NCI-H1105 treated with DMSO at 0.1 percent for 48 hours (cell line): ENCODE results near the gene ITPK1.
A peak's percentile ranks its signal among the peaks of the same experiment; 100 is the strongest.

ENCODE experiments used
- DNase-seq: peaks from one replicate; lab custom pipeline; 2025; lab: John Stamatoyannopoulos, UW

The ITPK1 gene

DNA sequence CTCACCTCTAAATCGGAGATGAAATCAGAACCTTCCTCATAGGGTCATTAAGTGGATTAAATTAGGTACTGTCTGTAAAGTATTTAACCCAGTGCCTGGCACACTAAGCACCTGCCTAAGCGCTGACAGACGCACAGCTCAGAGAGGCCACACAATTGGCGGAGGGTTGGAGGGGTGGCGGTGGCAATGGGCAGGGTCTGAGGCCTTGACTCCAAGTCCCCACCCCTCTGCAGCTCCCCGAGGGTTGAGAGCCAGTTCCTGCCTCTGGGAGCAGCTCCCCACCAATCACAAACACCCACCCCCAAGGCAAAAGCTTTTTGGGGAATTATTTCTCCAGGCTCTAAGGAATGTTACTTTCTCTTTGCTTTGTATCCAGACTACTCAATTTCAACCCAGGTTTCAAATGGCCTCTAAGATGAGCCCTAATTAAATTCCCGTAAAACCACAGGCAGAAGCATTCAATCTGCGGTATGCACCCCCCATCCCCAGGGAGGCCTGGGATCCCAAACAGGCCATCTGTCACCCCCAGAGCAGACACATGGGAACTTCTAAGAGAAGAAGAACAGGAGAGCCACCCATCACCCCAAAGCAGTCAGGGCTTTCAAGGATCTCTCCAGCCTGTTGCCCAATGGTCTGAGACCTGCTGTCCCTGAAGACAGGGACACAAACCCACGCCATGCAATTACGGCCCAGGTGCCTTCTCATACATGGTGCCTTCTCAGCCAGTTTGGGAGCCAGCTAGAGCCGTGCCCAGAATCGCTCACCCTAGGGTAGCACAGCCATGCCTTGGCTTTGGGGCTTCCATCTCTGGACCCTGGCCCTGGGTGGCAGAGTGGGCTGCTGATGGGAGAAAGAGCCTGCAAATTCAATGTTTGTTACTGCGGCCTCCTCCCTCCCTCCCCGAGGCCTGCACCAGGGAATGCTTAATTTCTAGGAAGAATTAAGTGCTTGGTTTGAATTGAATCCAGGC lies 126.7 kb downstream of the ITPK1 start:
- no peak for DNase-seq

DNA sequence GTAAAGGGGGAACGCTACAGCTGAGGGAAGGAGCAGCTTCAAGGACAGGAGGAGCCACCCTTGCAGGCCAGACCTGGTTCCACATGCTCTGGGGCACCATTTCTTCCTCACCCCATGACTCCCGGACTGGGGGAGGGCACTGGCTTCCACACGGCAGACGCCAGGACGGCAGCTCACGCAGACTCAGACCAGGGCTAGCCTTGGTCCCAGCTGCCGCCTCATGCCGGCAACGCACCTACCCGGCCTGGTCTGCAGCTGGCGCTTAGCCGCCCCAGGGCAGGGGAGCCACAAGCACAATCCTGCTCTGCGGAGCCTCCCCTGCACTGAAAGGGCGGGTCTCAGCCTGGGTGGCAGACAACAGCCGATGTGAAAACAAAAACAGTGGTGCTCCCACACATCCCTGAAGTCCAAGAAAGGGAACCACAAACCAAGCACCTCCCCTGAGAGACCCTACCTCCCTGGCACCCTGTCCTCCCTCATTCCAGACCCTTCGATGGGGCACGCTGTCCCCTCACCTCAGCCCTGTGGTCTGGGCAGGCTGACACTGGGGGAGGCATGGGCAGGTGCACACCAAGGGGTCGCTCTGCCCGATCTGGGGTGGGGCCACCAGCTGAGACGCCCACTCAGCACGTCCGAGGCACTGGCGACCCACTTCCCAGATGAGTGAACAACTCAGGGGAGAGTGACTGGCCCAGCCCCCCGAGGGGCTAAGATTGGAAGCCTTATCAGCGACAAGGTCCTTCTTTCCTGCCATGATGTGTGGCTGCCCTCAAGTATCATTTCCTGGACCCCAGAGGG lies 127.8 kb downstream of the ITPK1 start:
- no peak for DNase-seq

DNA sequence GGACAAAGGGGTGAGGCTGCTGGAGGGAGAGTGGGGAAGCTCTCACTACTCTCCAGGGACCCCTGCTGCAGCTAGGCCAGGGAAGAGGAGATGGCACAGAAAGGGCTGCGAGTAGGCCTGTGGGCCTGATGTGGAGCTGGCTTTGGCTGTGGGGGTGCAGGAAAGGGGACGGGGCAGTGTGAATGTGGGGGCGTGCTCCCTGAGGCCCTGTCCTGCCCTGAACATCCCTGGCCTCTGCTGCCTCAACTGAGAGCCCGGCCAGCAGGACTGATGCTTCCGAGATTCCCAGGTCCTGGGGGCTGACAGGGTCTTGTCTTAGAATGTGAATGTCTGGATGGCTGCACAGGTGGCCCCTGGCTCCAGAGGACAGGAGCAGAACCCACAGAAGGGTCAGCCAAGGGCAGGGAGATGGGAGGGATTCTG lies 128.6 kb downstream of the ITPK1 start:
- DNase-seq: no peak

DNA sequence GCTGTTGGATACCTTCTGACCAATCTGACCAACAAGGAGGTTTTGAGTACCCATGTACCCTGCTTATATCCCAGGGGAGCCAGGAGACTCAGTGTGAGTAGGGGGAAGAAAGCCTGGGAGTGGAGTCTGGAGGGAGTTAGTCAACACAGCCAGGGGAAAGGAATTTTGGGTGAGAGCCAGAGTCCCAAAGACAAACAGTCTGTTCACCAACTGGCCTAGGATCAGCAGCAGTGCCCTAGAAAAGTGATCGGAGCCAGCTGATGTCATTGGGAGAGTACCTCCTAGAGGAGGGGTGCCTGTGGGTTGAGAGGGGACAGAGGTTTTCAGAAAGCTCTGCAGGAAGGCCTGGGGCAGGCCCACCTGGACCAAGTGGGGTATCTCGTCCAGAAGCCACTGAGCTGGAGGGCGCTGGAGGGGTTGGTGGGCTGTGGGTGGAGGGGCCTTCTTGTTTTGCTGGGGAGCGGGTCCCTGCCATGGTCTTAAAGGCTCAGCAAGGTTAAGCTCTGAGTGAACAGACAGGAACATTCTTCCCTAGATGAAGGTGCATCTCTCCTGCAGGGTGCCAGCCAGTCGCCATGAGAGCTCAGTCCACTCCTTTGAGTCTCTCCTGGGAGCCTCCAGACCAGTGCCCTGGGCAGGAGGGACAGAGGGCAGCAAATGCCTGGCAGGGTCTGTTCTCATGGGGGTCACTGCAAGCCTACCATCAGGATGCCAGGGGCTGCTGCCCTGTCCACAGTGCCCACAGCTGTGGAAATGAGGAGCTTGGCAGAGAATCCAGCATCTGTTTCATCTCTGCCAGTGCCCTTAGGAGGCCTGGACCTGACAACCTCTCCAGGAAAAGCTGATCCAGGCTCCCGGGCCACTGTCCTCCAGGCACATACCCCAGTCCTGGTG lies 129.2 kb downstream of the ITPK1 start:
- no peak for DNase-seq

DNA sequence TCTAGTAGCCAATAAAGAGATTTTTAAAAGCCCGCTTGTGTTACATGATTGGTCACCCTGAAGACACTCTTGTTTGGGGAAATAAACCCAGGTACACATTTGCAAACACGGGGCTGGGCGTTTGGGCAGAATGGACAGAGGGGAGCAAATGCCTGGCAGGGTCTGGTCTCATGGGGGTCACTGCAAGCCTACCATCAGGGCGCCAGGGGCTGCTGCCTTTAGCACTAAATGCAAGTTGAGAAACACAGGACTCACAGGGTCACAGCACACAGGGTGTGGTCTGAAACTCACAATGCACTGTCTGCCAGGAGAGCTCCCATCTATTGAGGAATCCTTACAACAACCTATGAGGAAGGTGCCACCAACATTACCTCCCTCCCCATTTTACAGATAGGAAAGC lies 130.2 kb downstream of the ITPK1 start:
- no peak for DNase-seq

DNA sequence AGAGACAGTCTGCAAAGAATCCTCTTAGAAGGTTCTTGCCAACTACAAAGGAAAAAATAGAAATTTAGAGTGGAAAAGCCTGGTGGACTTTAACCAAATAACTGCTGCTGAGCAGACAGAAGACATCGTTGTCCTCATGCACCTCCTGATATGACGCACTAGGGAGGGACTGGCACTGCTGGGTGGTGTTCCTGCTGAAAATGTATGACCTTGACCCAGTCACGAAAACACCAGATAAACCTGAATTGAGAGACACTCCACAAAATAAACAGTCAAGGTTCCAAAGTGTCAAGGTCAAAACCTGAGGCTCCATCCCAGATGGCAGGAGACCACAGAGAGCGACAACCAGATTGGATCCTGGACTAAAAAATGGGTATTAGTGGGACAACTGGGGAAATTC lies 130.8 kb downstream of the ITPK1 start:
- no peak for DNase-seq

DNA sequence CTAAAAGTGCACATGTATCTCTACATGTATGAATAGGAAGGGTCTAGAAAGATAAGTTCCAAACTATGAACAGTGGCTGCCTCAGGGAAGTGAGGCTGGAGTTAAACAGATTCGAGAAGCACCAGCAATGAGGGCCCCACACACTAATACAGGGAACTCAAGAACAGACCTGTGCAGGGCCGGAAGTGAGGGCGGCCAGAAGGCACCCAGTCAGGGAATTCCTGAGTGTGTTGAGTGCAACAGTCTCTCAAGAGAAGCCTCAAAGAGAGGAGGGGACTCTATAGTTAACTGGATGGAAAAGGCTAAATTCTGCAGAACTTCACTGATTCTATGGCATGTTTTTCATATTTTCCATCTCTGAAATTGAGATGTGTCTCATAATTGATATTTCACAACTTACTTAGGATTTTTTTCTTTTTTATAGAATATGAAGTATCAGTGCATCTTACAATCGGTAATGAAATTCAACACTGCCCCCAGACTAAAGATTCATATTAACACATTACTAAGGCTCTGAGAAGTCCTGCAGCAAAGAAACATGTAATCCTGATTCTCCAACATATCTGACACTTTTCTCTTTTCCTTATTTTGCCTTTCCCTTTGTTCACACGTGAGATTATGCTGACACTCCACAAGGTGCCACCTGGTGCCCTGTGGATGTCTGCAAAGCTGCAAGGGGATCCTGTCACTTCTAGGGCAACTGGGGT lies 131.5 kb downstream of the ITPK1 start:
- no peak for DNase-seq

DNA sequence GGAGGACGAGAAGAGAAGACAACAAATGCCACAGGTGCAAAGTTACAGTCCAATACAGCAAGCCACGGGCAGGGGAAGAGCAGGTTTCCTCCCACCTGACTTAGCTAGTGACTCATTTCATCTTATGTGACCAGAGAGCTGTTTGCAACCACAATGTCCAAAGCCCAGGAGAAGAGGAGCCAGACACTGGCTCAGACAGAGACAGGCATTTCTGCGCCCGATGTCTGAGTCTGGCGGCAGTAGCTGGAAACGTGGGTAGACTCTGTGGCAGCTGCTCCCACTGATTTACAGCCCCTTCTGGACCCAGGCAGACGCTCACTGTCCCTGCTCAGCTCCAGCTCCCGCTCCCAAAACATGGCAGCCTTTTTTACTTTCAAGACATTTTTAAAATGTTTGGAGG lies 132.8 kb downstream of the ITPK1 start:
- DNase-seq: no peak

DNA sequence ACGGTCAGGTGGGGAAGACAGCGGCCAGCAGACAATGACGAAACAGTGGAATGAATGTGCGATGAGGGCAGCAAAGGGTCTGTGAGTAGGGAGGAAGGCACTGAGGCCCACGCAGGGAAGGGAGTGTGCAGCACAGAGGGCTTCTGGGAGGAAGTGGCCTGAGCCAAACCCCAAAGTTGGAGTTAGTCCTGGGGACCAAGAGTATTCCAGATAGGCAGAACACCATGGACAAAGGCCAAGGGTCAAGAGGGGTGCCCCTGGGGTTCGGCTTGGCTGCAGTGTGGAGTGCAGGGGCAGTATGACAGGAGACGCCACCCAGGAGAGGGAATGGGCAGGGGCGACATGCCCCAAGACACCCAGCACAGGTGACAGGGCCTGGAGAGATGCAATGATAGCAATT lies 134.0 kb downstream of the ITPK1 start:
- no peak for DNase-seq

DNA sequence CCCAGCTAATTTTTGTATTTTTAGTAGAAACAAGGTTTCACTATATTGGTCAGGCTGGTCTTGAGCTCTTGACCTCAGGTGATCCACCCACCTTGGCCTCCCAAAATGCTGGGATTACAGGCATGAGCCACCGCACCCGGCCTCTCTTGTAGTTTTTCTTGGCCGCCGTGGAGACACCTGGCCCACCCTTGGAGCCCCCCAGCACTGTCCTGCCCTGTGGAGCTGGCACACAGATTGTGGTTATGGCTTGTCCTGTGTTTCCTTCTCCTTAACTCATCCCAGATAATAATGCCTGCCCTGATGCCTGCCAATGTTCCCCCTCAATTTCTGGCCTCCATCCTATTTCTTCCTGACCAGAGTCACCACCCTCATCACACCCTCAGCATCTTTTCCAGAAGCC lies 134.9 kb downstream of the ITPK1 start:
- no peak for DNase-seq

DNA sequence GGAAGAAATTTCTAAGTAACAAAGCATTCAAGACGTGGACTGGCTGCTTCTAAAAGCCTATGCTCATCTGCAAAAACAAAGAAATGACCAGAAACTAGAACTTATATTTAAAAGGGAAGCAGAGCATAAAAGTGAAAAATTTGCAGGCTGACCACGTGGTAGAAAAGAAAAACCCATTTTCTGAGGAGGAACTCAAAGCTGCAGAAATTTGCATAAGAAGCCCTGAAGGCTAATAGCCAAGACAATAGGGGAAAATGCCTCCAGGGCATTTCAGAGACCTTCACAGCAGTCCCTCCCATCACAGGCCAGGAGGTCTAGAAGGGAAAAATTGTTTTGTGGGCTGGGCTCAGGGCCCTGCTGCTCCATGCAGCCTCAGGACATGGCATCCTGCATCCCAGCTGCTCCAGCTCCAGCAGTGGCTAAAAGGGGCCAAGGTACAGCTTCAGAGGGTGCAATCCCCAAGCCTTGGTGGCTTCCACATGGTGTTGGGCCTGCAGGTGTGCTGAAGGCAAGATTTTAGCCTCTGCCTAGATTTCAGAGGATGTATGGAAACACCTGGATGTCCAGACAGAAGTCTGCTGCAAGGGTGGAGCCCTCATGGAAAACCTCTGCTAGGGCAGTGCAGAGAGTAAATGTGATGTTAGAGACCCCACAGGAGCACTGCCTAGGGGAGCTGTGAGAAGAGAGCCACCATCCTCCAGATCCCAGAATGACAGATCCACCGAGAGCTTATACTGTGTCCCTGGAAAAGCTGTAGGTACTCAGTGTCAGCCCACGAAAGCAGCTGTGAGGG lies 137.3 kb downstream of the ITPK1 start:
- DNase-seq: no peak

DNA sequence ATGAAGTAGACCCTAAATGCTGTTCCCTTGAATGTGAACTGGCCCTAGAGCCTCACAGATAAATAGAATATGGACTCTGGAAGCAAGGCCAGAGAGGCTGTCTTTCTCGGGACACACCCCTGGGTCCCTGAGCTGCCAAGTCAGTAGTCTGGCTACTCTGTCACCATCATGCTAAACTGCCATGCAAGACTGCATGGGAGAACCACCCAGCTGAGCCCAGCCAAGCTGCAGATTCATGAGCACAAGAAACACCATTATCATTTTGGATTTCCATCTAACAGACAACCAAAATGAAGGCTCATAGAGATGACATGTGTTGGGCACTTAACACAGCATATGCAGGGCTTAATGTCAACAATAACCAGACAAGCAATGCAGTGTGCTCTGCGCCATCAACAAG lies 139.5 kb downstream of the ITPK1 start:
- DNase-seq: no peak

DNA sequence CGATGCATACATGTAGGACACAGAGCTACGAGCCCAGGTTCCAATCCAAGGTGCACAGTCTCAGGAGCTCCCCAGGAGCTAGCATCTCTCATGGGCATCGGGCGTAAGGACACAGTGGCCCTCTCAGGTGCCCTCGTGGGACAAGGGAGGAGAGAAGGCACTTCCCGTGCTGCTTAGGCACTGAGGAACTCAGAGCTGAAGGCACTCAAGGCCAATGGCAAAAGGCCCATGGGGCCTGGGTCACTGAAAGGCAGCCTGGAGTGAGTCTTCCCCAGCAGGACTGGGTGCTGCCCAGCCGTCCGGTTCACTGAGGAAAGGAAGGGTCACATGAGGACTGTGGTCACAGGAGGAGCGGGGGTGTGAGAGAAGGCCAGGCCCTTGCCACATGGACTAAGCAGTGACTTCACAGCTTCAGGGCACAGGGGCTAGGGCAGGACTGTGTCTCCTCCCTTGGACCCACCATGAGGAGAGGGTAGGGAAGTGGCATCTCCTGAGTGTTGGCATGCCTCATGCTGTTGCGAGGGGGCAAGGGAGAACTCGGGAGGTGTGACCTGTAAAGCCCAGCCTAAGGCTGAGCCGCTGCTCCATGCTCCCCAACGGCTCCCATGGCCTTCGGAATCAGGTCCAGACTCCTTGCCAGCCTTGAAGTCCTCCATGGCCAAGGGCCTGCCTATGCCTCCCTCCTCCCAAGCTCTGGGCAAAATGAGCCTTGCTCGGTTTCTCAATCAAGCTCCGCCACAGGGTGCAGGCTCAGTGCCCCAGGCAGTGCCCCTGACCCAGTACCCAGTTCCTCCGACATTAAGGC lies 141.0 kb downstream of the ITPK1 start:
- no peak for DNase-seq

DNA sequence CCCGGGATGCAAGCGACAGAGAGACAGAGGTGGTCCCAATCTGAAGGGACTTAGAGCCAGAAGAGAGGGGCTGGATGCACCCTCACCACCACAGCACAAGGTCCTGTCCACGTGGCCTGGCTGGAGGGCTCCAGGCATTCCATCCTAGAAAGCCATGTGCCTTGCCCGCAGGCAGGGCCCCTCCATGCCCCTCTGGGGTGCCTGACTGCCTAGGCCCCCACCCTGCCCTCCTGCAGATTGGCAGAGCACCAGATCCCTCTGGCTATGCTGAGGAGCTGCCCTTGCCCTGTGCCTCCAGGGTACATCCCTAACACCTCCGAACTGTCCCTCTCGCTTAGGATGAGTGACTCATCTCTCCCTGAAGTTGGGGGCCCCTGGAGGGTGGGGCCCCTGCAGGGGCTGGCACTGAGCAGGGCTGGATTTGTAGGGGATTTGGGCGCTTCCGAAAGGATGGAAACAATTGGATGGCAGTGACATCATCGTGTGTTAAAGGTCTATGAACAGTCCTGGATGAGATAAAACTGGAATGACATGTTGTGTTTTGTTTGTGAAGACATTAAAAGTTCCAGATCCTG lies 141.8 kb downstream of the ITPK1 start:
- no peak for DNase-seq

DNA sequence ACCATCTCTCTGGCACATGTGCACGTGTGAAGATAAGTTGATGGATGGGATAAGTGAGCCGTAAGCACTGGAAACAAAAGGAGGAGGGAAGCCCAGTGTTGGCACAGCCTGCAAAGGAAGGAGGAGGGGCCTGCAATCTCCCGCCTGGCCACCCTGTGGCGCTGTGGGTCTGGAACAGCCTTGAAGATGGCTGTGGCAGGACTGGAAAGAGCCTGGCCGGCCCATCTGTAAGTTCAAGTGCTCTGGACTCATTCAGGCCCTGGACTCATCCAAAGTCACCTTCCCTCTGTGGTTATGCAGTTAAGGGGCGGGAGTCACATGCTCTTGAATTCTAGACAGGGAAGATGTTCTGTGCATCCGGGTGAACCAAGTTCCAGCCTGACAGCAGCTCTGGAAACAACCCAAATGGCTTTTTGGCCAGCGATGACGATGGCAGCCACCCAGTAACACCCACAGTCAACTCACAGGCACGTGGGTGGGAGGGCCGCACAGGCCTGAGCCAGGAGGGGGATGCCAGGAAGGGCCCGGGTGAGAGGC lies 142.4 kb downstream of the ITPK1 start:
- peak; percentile 18 for DNase-seq

DNA sequence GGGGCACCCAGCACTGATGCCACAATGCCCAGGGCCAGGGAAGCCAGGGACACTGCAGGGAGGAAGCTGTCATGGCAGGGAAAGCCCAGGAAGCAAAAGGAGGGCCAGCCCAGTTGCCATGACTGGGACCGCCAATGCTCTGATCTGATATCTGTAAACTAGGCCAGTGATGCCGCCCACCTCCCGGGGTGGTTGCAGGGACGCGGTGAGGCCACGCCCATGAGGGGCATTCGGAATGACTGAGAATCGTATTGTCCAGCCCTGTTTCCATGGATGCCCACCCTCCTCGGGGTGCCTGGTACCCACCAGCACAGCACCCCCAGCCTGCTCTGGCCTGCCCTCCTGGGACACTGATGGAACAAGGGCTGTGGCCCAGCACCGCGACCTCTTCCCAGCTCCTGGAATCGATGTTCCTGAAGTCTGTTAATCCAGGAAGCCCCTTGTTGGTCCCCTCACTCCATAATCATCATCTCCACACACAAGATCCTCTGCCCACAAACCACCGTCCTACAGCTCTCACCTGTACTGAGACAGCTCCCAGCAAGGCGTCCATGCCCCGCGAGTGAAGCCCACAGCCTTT lies 144.0 kb downstream of the ITPK1 start:
- DNase-seq: no peak

DNA sequence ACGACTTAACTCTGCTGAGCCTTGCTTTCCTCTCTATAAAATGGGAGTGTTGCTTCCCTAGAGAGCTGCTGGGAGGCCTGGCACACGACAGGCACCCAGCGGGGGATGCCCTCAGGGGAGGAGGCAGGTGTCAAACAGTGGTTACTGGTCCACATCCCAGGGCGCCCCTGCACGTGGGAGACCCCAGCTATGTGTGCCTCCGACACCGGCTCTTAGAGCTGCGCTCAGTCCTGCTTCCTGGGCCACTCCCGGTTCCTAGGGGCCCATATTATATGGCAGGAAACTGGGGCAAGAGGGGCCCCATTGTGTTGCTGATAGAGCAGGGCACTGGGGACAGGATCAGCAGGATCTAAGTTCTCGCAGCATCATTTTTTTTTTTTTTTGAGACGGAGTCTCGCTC lies 145.5 kb downstream of the ITPK1 start:
- DNase-seq: no peak

DNA sequence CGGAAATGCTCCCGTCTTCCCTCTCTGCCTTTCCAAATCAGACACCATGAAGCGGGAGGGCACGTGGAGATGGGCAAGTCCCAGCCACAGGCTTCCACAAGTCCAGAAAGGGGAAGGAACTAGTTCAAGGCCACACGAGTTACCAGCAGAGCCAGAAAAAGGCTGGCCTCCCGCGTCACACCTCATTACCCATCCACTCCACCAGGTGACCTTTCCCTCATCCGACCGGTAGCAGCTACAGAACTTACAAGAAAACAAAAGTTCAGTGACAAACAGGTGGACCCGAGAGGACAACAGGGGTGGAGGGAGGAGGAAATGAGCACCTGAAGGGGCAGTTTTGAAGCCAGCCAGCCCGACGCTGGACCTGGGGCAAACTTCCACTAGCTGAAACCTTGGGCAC lies 145.9 kb downstream of the ITPK1 start:
- no peak for DNase-seq

DNA sequence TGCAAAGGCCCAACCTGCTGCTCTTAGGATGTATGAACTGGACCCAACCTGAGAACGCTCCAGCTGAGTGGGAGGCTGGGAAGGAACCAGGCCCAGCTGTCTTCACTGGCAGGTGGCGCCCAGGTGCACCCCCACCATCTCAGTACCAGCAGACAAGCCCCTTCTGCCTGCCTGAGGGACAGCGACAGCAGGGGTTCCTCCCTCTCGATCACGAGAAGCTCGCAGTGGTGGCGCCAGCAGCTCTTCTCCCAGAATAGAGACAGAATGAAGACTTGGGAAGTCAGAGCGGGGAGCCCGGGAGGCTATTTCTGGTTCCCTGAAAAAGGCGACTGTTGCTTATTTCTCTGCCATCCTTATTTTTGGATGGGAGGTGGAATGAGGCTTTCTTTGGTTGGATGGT lies 146.3 kb downstream of the ITPK1 start:
- DNase-seq: no peak
